GM12878 (cell line): ENCODE measurements around the gene BORCS6. TPM values are rescaled to one million over a fixed set of nuclear protein-coding genes. Genes with fewer than 3 reads are reported as not detected.

Source experiments
- ATAC-seq: fragments of 200-7000 bp; cut with Tn5 transposase; 3 replicates; pipeline ENCODE4 v1.9.1; 2020; ENCODE audit warnings: mild to moderate bottlenecking, moderate library complexity
- BruUV-seq: library from RNA; stranded (reverse); fragments of 400-500 nt; replicated peaks from 2 replicates; lab custom pipeline; 2021; lab: Mats Ljungman, UMichigan
- CTCF ChIA-PET: fragments of 300-600 bp; sonication (Branson Sonifier 250); formaldehyde crosslinking; extraction: SDS; loops from one replicate; lab custom pipeline; 2021; ENCODE audit warnings: inconsistent platforms; lab: Yijun Ruan, JAX
- POLR2A ChIA-PET: fragments of 350-600 bp; formaldehyde crosslinking; extraction: SDS; loops from one replicate; lab custom pipeline; 2021; ENCODE audit warnings: inconsistent platforms; lab: Charles Lee
- RAD21 ChIA-PET: fragments of 300-600 bp; sonication (Branson Sonifier 250); formaldehyde crosslinking; loops from one replicate; lab custom pipeline; 2023; ENCODE audit warnings: antibody characterized with exemption; ENCODE audit not compliant: unreplicated experiment; lab: Charles Lee
- SMC1A ChIA-PET: fragments of 300-600 bp; sonication (Branson Sonifier 250); formaldehyde crosslinking; loops from one replicate; lab custom pipeline; 2023; ENCODE audit not compliant: unreplicated experiment, uncharacterized antibody; lab: Charles Lee
- DNase-seq: peaks from one replicate; pipeline ENCODE4 v3.0.0-alpha.2; 2011; ENCODE audit warnings: low read depth, low spot score
- FAIRE-seq: peaks from 3 replicates; lab custom pipeline; 2011; peaks lifted over from hg19 to GRCh38; lab: Jason Lieb, UNC
- H2AFZ ChIP-seq: 2 replicates; pipeline ENCODE4 v1.6.0; 2011; ENCODE audit warnings: low read depth, low read length, control low read depth; ENCODE audit not compliant: control insufficient read depth
- H3K27ac ChIP-seq: 2 replicates; pipeline ENCODE4 v1.5.1; 2011; ENCODE audit warnings: control low read depth; ENCODE audit not compliant: control insufficient read depth, insufficient read depth
- H3K27me3 ChIP-seq, 2 experiments: replicated peaks in 1 of 2; 2 replicates each; pipeline versions ENCODE4 v1.6.0 to v1.6.1; 2011; ENCODE audit warnings: low read length in 1 of 2; ENCODE audit not compliant: control insufficient read depth in 2 of 2, insufficient read depth in 2 of 2
- H3K36me3 ChIP-seq, 2 experiments: 2 replicates each; pipeline ENCODE4 v1.5.1; 2011; ENCODE audit warnings: low read length in 1 of 2; ENCODE audit not compliant: control insufficient read depth in 2 of 2, insufficient read depth in 2 of 2
- H3K4me1 ChIP-seq: 2 replicates; pipeline ENCODE4 v1.6.1; 2011; ENCODE audit warnings: mild to moderate bottlenecking, low read length, moderate library complexity, mixed read lengths; ENCODE audit not compliant: control insufficient read depth, insufficient read depth
- H3K4me2 ChIP-seq: 2 replicates; pipeline ENCODE4 v1.6.0; 2011; ENCODE audit warnings: control low read depth; ENCODE audit not compliant: control insufficient read depth, insufficient read depth
- H3K4me3 ChIP-seq: fragments of 200-600 bp; sonication (generic); 2 replicates; pipeline ENCODE4 v1.5.1; 2016
- H3K79me2 ChIP-seq: 2 replicates; pipeline ENCODE4 v1.6.0; 2011; ENCODE audit warnings: low read length; ENCODE audit not compliant: control insufficient read depth, insufficient read depth
- H3K9ac ChIP-seq: 2 replicates; pipeline ENCODE4 v1.8.0; 2011; ENCODE audit warnings: low read length, control low read depth, mixed read lengths; ENCODE audit not compliant: control insufficient read depth, insufficient read depth
- H3K9me3 ChIP-seq: replicated peaks from 3 replicates; pipeline ENCODE4 v1.5.1; 2011; ENCODE audit warnings: mild to moderate bottlenecking, low read length; ENCODE audit not compliant: control insufficient read depth, insufficient read depth
- H4K20me1 ChIP-seq: 2 replicates; pipeline ENCODE4 v1.6.0; 2011; ENCODE audit not compliant: control insufficient read depth, insufficient read depth
- CREB1 ChIP-seq: IDR thresholded peaks from 2 replicates; pipeline ENCODE4 v1.6.1; 2012; ENCODE audit warnings: low read depth, mild to moderate bottlenecking, inconsistent platforms
- CREM ChIP-seq: IDR thresholded peaks from 2 replicates; pipeline ENCODE4 v1.6.1; 2014; ENCODE audit warnings: antibody characterized with exemption, low read depth
- EED ChIP-seq: sonication (generic); IDR thresholded peaks from 2 replicates; pipeline ENCODE4 v1.6.1; 2016; ENCODE audit warnings: antibody characterized with exemption, low read depth
- ELK1 ChIP-seq: IDR thresholded peaks from 2 replicates; pipeline ENCODE4 v1.6.1; 2012; ENCODE audit warnings: low read depth, low read length, improper control_type of control experiment
- EP300 ChIP-seq, 2 experiments: fragments of 150-350 bp in 1 of 2; IDR thresholded peaks; 2 replicates each; pipeline ENCODE4 v1.6.1; 2011 to 2012; ENCODE audit warnings: low read depth in 2 of 2, low read length in 2 of 2, borderline replicate concordance in 1 of 2, improper control_type of control experiment in 1 of 2, inconsistent platforms in 1 of 2; ENCODE audit not compliant: control insufficient read depth in 1 of 2
- HCFC1 ChIP-seq: fragments of 150-350 bp; IDR thresholded peaks from 2 replicates; pipeline ENCODE4 v1.6.1; 2014; ENCODE audit warnings: low read length
- IKZF1 ChIP-seq: fragments of 450-650 bp; conservative IDR thresholded peaks from 2 replicates; pipeline ENCODE4 v1.6.1; 2017; ENCODE audit warnings: antibody characterized with exemption, mild to moderate bottlenecking
- IKZF2 ChIP-seq, 2 experiments: fragments of 450-650 bp; IDR thresholded peaks; 2 replicates each; pipeline ENCODE4 v1.6.1; 2017; ENCODE audit warnings: mild to moderate bottlenecking in 2 of 2, moderate library complexity in 2 of 2
- MEF2B ChIP-seq: fragments of 450-650 bp; IDR thresholded peaks from 2 replicates; pipeline ENCODE4 v1.6.1; 2018; ENCODE audit warnings: mild to moderate bottlenecking, moderate library complexity; ENCODE audit not compliant: partially characterized antibody, poor library complexity, severe bottlenecking
- MTA2 ChIP-seq: fragments of 450-650 bp; IDR thresholded peaks from 2 replicates; pipeline ENCODE4 v1.6.1; 2016; ENCODE audit warnings: low read depth, mild to moderate bottlenecking, moderate library complexity
- MXI1 ChIP-seq: fragments of 150-350 bp; IDR thresholded peaks from 2 replicates; pipeline ENCODE4 v1.6.1; 2011; ENCODE audit warnings: low read depth, mild to moderate bottlenecking, inconsistent platforms, low read length, improper control_type of control experiment
- NBN ChIP-seq: fragments of 450-650 bp; IDR thresholded peaks from 2 replicates; pipeline ENCODE4 v1.6.1; 2016
- POLR2A ChIP-seq: IDR thresholded peaks from 2 replicates; pipeline ENCODE4 v1.6.1; 2011; ENCODE audit warnings: low read depth, mild to moderate bottlenecking, low read length
- POLR2AphosphoS2 ChIP-seq: IDR thresholded peaks from 2 replicates; pipeline ENCODE4 v1.6.1; 2011; ENCODE audit warnings: low read depth, mild to moderate bottlenecking, low read length, improper control_type of control experiment, moderate library complexity
- SP1 ChIP-seq: IDR thresholded peaks from one replicate; pipeline ENCODE4 v1.6.1; 2011; ENCODE audit warnings: low read depth, low read length
- USF1 ChIP-seq: IDR thresholded peaks from 2 replicates; pipeline ENCODE4 v1.6.1; 2011; ENCODE audit warnings: borderline replicate concordance, low read depth, mild to moderate bottlenecking, moderate library complexity, mixed read lengths, low read length; ENCODE audit not compliant: insufficient read depth; ENCODE audit errors: extremely low read length
- YY1 ChIP-seq: IDR thresholded peaks from 2 replicates; pipeline ENCODE4 v1.6.1; 2011; ENCODE audit warnings: low read depth, mild to moderate bottlenecking, low read length
- ZNF687 ChIP-seq: fragments of 450-650 bp; IDR thresholded peaks from 2 replicates; pipeline ENCODE4 v1.6.1; 2017; ENCODE audit warnings: mild to moderate bottlenecking, moderate library complexity
- WGBS: methylation state at CpG from one replicate; pipeline ENCODE4 v1.1.6; 2016; ENCODE audit warnings: low lambda C conversion rate; ENCODE audit not compliant: insufficient replicate concordance, insufficient coverage; ENCODE audit errors: missing lambda C conversion rate; 5-methylcytosine and 5-hydroxymethylcytosine counted together
- in situ Hi-C: fragments of 300-500 bp; cut with MboI; formaldehyde crosslinking; loops from 9 replicates; pipeline ENCODE4 v1.14.3; 2018; ENCODE audit warnings: mixed read lengths
- intact Hi-C: fragments of 100-400 bp; cut with micrococcal nuclease; formaldehyde crosslinking; loops from one replicate; pipeline ENCODE4 v1.14.2; 2022; ENCODE audit not compliant: unreplicated experiment
- polyA plus RNA-seq, 11 experiments: library from polyadenylated mRNA; depleted of rRNA in 4 of 11; unstranded in 6 of 11; stranded (reverse) in 5 of 11; fragments of >200 nt; fragmentation: Nextera tagmentation in 4 of 11; fragmentation: Illumina TruSeq in 1 of 11; extraction: Ambion mirVana in 4 of 11; extraction: Trizol in 1 of 11; gene quantifications; 1 replicate in 1 of 11; 2 replicates in 10 of 11; pipeline versions ENCODE4 v1.2.1 to v1.2.3, GENCODE V29; 2011 to 2016; ENCODE audit warnings: inconsistent platforms in 2 of 11, missing spikeins in 2 of 11, low read depth in 1 of 11
- total RNA-seq, 4 experiments: library from RNA; depleted of rRNA in 3 of 4; stranded (reverse); fragments of >200 nt in 3 of 4; fragmentation: Illumina TruSeq in 1 of 4; extraction: Trizol in 1 of 4; gene quantifications; 2 replicates each; pipeline versions ENCODE4 v1.2.1 to v1.2.3, GENCODE V29; 2013 to 2021

The BORCS6 gene
- total and polyA plus RNA-seq, 10 of the 15 experiments (the other 5 are each of a cell fraction or from before 2014, with no cell fraction given): 0.37 to 14.1 (median 6.7) TPM

GRCh38 chr17:8153957-8154607 lies 35.9 kb downstream of the BORCS6 start:
- Histone ChIP-seq H4K20me1 (no peaks in the 10 kb centered on the region; the same call in 1 of the 2 replicates), H3K4me3 (peak overlapping the region; percentile 40; the same call in 1 of the 2 replicates), H3K27me3 (no peaks in the 10 kb centered on the region), H3K4me1 (peaks cover 23% of the 10 kb centered on the region), H3K9ac (peak overlapping the region; percentile 3; the same call in 1 of the 2 replicates), H3K4me2 (peak overlapping the region; percentile 36; the same call in 1 of the 2 replicates), H3K79me2 (peaks cover 21% of the 10 kb centered on the region), H3K9me3 (no peaks in the 10 kb centered on the region), H3K36me3 (peaks cover 0 to 6% of the 10 kb centered on the region in 2 experiments; a peak in 3 of 4 replicates), H3K27ac (no peak overlapping the region), H2AFZ (no peak overlapping the region)
- intact Hi-C loops (no loop called here), in situ Hi-C loops (no loop called here)
- DNase-seq (no peak), FAIRE-seq (no peak), ATAC-seq (no peak)
- ChIA-PET POLR2A (interaction anchor here (0.6 to 7.5 kb wide), 6 partner anchors 19 to 141 kb away, joined by 3 to 71 read pairs (median 4); partner anchors contain the start of genes AURKB and BORCS6), CTCF (interaction anchor here (1.8 to 4.4 kb wide), 2 partner anchors 15 to 35 kb away, joined by 6 to 36 read pairs; no protein-coding TSS in a partner anchor), RAD21 (interaction anchor here (4.1 kb wide), 1 partner anchor 16 kb away, joined by 33 read pairs; no protein-coding TSS in a partner anchor), SMC1A (interaction anchor here (1.3 to 5.1 kb wide), 3 partner anchors 15 to 64 kb away, joined by 3 to 42 read pairs (median 4); no protein-coding TSS in a partner anchor)
- 11% methylated on average over 22 of the region's 22 CpGs for WGBS
- no TSS peak for BruUV-seq
- TF ChIP-seq IKZF2 (IDR thresholded peaks at IDR 0.05) (peak; percentile 38 to 64; a peak in 1 of 4 replicates), YY1 (peak; percentile 79; the same call in 1 of the 2 replicates), POLR2A (peak; percentile 61), ELK1 (0 out of 2 replicates have a peak, but pooled peaks have one; percentile 17), MXI1 (0 out of 2 replicates have a peak, but pooled peaks have one; percentile 20), ZNF687 (peak; percentile 36; the same call in 1 of the 2 replicates), MEF2B (no peak), EED (0 out of 2 replicates have a peak, but pooled peaks have one; percentile 23), CREM (peak; percentile 83), SP1 (peak; percentile 37), EP300 (IDR thresholded peaks at IDR 0.05; ENCODE audit: borderline replicate concordance in 1 of 2, control insufficient read depth in 1 of 2, low read depth in 2 of 2, low read length in 2 of 2) (peak; percentile 32 to 39; a peak in 1 of 4 replicates), IKZF1 (peak; percentile 81), POLR2AphosphoS2 (peak; percentile 40; the same call in 1 of the 2 replicates), NBN (peak; percentile 73), CREB1 (peak; percentile 92), MTA2 (no peak), HCFC1 (peak; percentile 23; the same call in 1 of the 2 replicates), USF1 (no peak)
